GM12872 (cell line): Measurements from ENCODE around the gene SLC6A7.

Experiments used
- CTCF ChIP-seq: IDR thresholded peaks from 3 replicates; pipeline ENCODE4 v1.5.1; 2011; ENCODE audit warnings: low read depth, mild to moderate bottlenecking, low read length, moderate library complexity; ENCODE audit not compliant: insufficient read depth

SLC6A7 gene

GRCh38 chr5:150254774-150255173 lies 64.9 kb downstream of the SLC6A7 start:
- TF ChIP-seq CTCF = no peak

GRCh38 chr5:150255659-150256409 lies 66.0 kb downstream of the SLC6A7 start:
- TF ChIP-seq CTCF = no peak

GRCh38 chr5:150256410-150257064 lies 66.7 kb downstream of the SLC6A7 start:
- TF ChIP-seq CTCF = no peak

GRCh38 chr5:150257424-150257823 lies 67.6 kb downstream of the SLC6A7 start:
- no peak for TF ChIP-seq CTCF

GRCh38 chr5:150258130-150258529 lies 68.3 kb downstream of the SLC6A7 start:
- TF ChIP-seq CTCF = no peak
